HCT116 (cell line): ENCODE results near the gene NXPE2. TPM values are rescaled to one million over a fixed set of nuclear protein-coding genes. Genes with fewer than 3 reads are reported as not detected.

ENCODE experiments used
- ATAC-seq: fragments of 200-7000 bp; cut with Tn5 transposase; 2 replicates; pipeline ENCODE4 v1.9.1; 2020; ENCODE audit warnings: mild to moderate bottlenecking, moderate library complexity
- BruUV-seq: library from RNA; stranded (reverse); fragments of 400-500 nt; replicated peaks from 2 replicates; lab custom pipeline; 2021; lab: Mats Ljungman, UMichigan
- CTCF ChIA-PET: fragments of 300-600 bp; sonication (Branson Sonifier 250); formaldehyde crosslinking; loops from one replicate; lab custom pipeline; 2021; ENCODE audit warnings: antibody characterized with exemption; lab: Charles Lee
- POLR2A ChIA-PET: fragments of 300-600, 350-600 bp; sonication (Branson Sonifier 250); formaldehyde crosslinking; loops from one replicate; lab custom pipeline; 2021; ENCODE audit warnings: antibody characterized with exemption; lab: Charles Lee
- RAD21 ChIA-PET, 2 experiments: fragments of 300-600 bp; sonication (Branson Sonifier 250); formaldehyde crosslinking; loops; one replicate each; lab custom pipeline; 2023; ENCODE audit warnings: low total read pairs in 2 of 2; ENCODE audit not compliant: uncharacterized antibody in 2 of 2, unreplicated experiment in 2 of 2, low non-redundant PET in 1 of 2; lab: Charles Lee
- DNase-seq: peaks from one replicate; pipeline ENCODE4 v3.0.0-alpha.2; 2010; ENCODE audit warnings: low read depth, low spot score
- H2AFZ ChIP-seq: fragments of 200-600 bp; shearing (Covaris generic), sonication (generic); 2 replicates; pipeline ENCODE4 v1.6.1; 2017; ENCODE audit warnings: low read depth, mixed run types, mixed read lengths, antibody characterized with exemption, low read length; ENCODE audit not compliant: poor library complexity, severe bottlenecking
- H3K27ac ChIP-seq: 2 replicates; pipeline ENCODE4 v1.5.1; 2012; ENCODE audit warnings: low read depth, low read length
- H3K27me3 ChIP-seq: fragments of 200-600 bp; sonication (generic); 2 replicates; pipeline ENCODE4 v1.6.1; 2016; ENCODE audit warnings: mixed run types, low read length, mixed read lengths; ENCODE audit not compliant: insufficient read depth
- H3K36me3 ChIP-seq, 2 experiments: fragments of 200-500 bp in 1 of 2; fragments of 200-600 bp in 1 of 2; sonication (Bioruptor generic) in 1 of 2; sonication (generic) in 1 of 2; 2 replicates each; pipeline versions ENCODE4 v1.5.1 to v1.6.1; 2014 to 2016; ENCODE audit warnings: low read length in 2 of 2, inconsistent platforms in 1 of 2, mixed read lengths in 1 of 2, mixed run types in 1 of 2; ENCODE audit not compliant: insufficient read depth in 2 of 2, control insufficient read depth in 1 of 2
- H3K4me1 ChIP-seq, 2 experiments: fragments of 200-600 bp in 1 of 2; sonication (generic) in 1 of 2; 2 replicates each; pipeline versions ENCODE4 v1.5.1 to v1.6.1; 2012 to 2017; ENCODE audit warnings: low read length in 2 of 2, inconsistent platforms in 1 of 2, mild to moderate bottlenecking in 1 of 2, mixed read lengths in 1 of 2, mixed run types in 1 of 2, moderate library complexity in 1 of 2; ENCODE audit not compliant: insufficient read depth in 2 of 2, control insufficient read depth in 1 of 2
- H3K4me2 ChIP-seq: fragments of 200-600 bp; sonication (generic); 2 replicates; pipeline ENCODE4 v1.6.1; 2017; ENCODE audit warnings: mixed run types, low read length, mixed read lengths
- H3K4me3 ChIP-seq, 2 experiments: fragments of 200-600 bp in 1 of 2; sonication (generic) in 1 of 2; replicated peaks in 1 of 2; 2 replicates each; pipeline ENCODE4 v1.5.1; 2011 to 2016; ENCODE audit warnings: low read length in 2 of 2, control low read depth in 1 of 2, low read depth in 1 of 2, mild to moderate bottlenecking in 1 of 2, mixed read lengths in 1 of 2, mixed run types in 1 of 2
- H3K79me2 ChIP-seq: fragments of 200-600 bp; sonication (generic); 2 replicates; pipeline ENCODE4 v1.6.1; 2017; ENCODE audit warnings: mild to moderate bottlenecking, mixed run types, low read length, moderate library complexity, mixed read lengths; ENCODE audit not compliant: insufficient read depth
- H3K9ac ChIP-seq: fragments of 200-600 bp; sonication (generic); 2 replicates; pipeline ENCODE4 v1.6.1; 2016; ENCODE audit warnings: low read length, mixed read lengths
- H3K9me2 ChIP-seq: fragments of 200-600 bp; sonication (generic), shearing (Covaris generic); 2 replicates; pipeline ENCODE4 v1.6.1; 2017; ENCODE audit warnings: mixed run types, mild to moderate bottlenecking, moderate library complexity; ENCODE audit not compliant: insufficient read depth
- H3K9me3 ChIP-seq, 2 experiments: fragments of 200-500 bp in 1 of 2; fragments of 200-600 bp in 1 of 2; sonication (Bioruptor generic) in 1 of 2; sonication (generic) in 1 of 2; 2 replicates each; pipeline ENCODE4 v1.6.1; 2014 to 2017; ENCODE audit warnings: low read length in 2 of 2, mixed read lengths in 2 of 2, inconsistent platforms in 1 of 2, low read depth in 1 of 2, mild to moderate bottlenecking in 1 of 2, mixed run types in 1 of 2, moderate library complexity in 1 of 2; ENCODE audit not compliant: control insufficient read depth in 1 of 2, insufficient read depth in 1 of 2
- H4K20me1 ChIP-seq: fragments of 200-600 bp; sonication (generic), shearing (Covaris generic); 2 replicates; pipeline ENCODE4 v1.6.1; 2017; ENCODE audit warnings: mixed run types, mild to moderate bottlenecking, moderate library complexity; ENCODE audit not compliant: insufficient read depth
- CEBPB ChIP-seq: IDR thresholded peaks from 2 replicates; pipeline ENCODE4 v1.6.1; 2012; ENCODE audit warnings: low read depth
- CTCF ChIP-seq, 3 experiments: fragments of 200-600 bp in 1 of 3; sonication (generic) in 1 of 3; IDR thresholded peaks in 2 of 3; conservative IDR thresholded peaks in 1 of 3; 2 replicates each; pipeline ENCODE4 v1.5.1; 2012 to 2017; ENCODE audit warnings: low read depth in 2 of 3, low read length in 2 of 3, antibody characterized with exemption in 1 of 3, borderline replicate concordance in 1 of 3, control low read depth in 1 of 3, mild to moderate bottlenecking in 1 of 3, mixed read lengths in 1 of 3, mixed run types in 1 of 3, moderate library complexity in 1 of 3; ENCODE audit not compliant: insufficient read depth in 1 of 3
- EZH2 ChIP-seq: fragments of 200-600 bp; sonication (generic); IDR thresholded peaks from 2 replicates; pipeline ENCODE4 v1.6.1; 2017; ENCODE audit warnings: antibody characterized with exemption, mixed run types
- FOSL1 ChIP-seq: IDR thresholded peaks from 2 replicates; pipeline ENCODE4 v1.6.1; 2012; ENCODE audit warnings: low read depth
- JUND ChIP-seq: IDR thresholded peaks from 2 replicates; pipeline ENCODE4 v1.6.1; 2012
- POLR2A ChIP-seq: IDR thresholded peaks from 2 replicates; pipeline ENCODE4 v1.7.0; 2011; ENCODE audit warnings: borderline replicate concordance; ENCODE audit not compliant: insufficient read depth, insufficient read length; ENCODE audit errors: extremely low read depth
- POLR2AphosphoS5 ChIP-seq: IDR thresholded peaks from 2 replicates; pipeline ENCODE4 v1.6.1; 2011; ENCODE audit warnings: mild to moderate bottlenecking, low read depth, low read length, moderate library complexity
- RAD21 ChIP-seq: IDR thresholded peaks from 2 replicates; pipeline ENCODE4 v1.6.1; 2012; ENCODE audit warnings: low read depth, mild to moderate bottlenecking
- SRF ChIP-seq: IDR thresholded peaks from 2 replicates; pipeline ENCODE4 v1.6.1; 2012; ENCODE audit warnings: low read depth
- ZBTB33 ChIP-seq: IDR thresholded peaks from 2 replicates; pipeline ENCODE4 v1.6.1; 2011; ENCODE audit warnings: mild to moderate bottlenecking, low read length, moderate library complexity; ENCODE audit not compliant: insufficient replicate concordance; ENCODE audit errors: extremely low read depth
- ZFX ChIP-seq: fragments of 450-650 bp; IDR thresholded peaks from 2 replicates; pipeline ENCODE4 v1.6.1; 2017
- intact Hi-C: fragments of 100-400 bp; cut with micrococcal nuclease; formaldehyde crosslinking; loops from 2 replicates; pipeline ENCODE4 v1.10.0; 2022
- total RNA-seq: library from RNA; stranded (reverse); gene quantifications from one replicate; pipeline ENCODE4 v1.2.1, GENCODE V29; 2021; ENCODE audit not compliant: unreplicated experiment

NXPE2 gene
- total RNA-seq, 1 experiment from 2014 or later = not detected

GRCh38 chr11:114664641-114665040 lies 13.7 kb upstream of the NXPE2 start (continued):
- no peak for TF ChIP-seq ZFX
- TF ChIP-seq POLR2AphosphoS5 = no peak
- TF ChIP-seq JUND = no peak
- TF ChIP-seq FOSL1 = no peak
- no peak for TF ChIP-seq POLR2A
- TF ChIP-seq ZBTB33 = no peak

GRCh38 chr11:114666760-114667159 lies 11.6 kb upstream of the NXPE2 start:
- no peaks in the 10 kb centered on the region for H3K27me3 ChIP-seq
- TF ChIP-seq JUND (no peak), CEBPB (no peak)
- TF ChIP-seq, all 23 proteins: peak for 0
- Histone ChIP-seq H3K4me3 (no peak overlapping the region), H3K4me2 (no peak overlapping the region), H3K79me2 (no peaks in the 10 kb centered on the region), H3K4me1 (no peaks in the 10 kb centered on the region), H4K20me1 (no peaks in the 10 kb centered on the region), H2AFZ (no peak overlapping the region), H3K27ac (no peak overlapping the region), H3K9me2 (no peaks in the 10 kb centered on the region), H3K36me3 (no peaks in the 10 kb centered on the region), H3K9ac (no peak overlapping the region), H3K9me3 (peaks cover 0 to 4% of the 10 kb centered on the region in 2 experiments; a peak in 1 of 4 replicates)
- BruUV-seq = no TSS peak
- RAD21 ChIA-PET = no interaction called here
- CTCF ChIA-PET = no interaction called here
- intact Hi-C loops = no loop called here
- POLR2A ChIA-PET = no interaction called here
- DNase-seq (no peak), ATAC-seq (no peak)

GRCh38 chr11:114668109-114668508 lies 10.2 kb upstream of the NXPE2 start:
- Histone ChIP-seq H3K4me2 (no peak overlapping the region), H4K20me1 (no peaks in the 10 kb centered on the region), H3K27me3 (no peaks in the 10 kb centered on the region), H3K4me3 (no peak overlapping the region), H3K9me3 (peaks cover 0 to 4% of the 10 kb centered on the region in 2 experiments; a peak in 1 of 4 replicates), H3K27ac (no peak overlapping the region), H3K79me2 (no peaks in the 10 kb centered on the region), H3K4me1 (no peaks in the 10 kb centered on the region), H3K36me3 (no peaks in the 10 kb centered on the region), H3K9me2 (no peaks in the 10 kb centered on the region), H2AFZ (no peak overlapping the region), H3K9ac (no peak overlapping the region)
- CTCF ChIA-PET = no interaction called here
- TF ChIP-seq CTCF (IDR thresholded peaks at IDR 0.05 in 2 of 3, conservative IDR thresholded peaks at IDR 0.05 in 1 of 3; ENCODE audit: borderline replicate concordance in 1 of 3, insufficient read depth in 1 of 3, low read depth in 2 of 3, low read length in 2 of 3) (no peak), EZH2 (no peak), RAD21 (no peak), SRF (no peak), ZFX (no peak), CEBPB (no peak), JUND (no peak)
- RAD21 ChIA-PET = no interaction called here
- POLR2A ChIA-PET = no interaction called here
- no TSS peak for BruUV-seq
- ATAC-seq (no peak), DNase-seq (no peak)
- intact Hi-C loops = no loop called here
